Measurements from ENCODE around the gene SKOR2.

SKOR2 gene

GRCh38 chr18:47260120-47260923 lies 8.9 kb upstream of the SKOR2 start:
- DNase-seq: no peak

DNA sequence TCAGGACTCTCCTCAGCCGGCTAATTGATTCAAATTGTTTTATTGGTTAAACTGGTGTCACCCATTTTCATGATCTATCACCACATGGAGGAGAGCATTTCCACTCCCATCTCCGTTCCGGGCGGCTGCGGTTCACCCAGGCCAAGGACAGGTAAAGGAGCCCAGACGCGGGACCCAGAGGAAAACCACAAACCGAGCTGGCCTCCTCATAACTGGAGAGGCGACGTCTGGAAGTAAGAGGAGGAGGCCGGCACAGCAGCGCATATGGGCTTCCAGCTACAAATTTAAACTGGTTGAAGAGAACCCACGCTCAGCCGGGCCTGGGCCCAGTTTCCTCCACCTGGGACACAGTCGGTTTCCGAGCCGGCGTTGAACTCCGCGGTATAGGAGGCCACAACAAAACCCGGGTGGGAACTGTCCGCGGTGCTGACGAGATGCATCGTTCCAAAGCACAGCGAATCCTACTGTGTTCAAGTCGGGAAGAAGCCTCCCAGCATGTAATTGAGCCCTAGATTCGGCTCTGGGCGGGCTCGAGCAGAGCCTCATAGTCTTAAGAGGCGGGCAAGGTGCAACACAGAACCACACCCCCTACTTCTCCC lies 3.0 kb upstream of the SKOR2 start:
- DNase-seq: no peak

DNA sequence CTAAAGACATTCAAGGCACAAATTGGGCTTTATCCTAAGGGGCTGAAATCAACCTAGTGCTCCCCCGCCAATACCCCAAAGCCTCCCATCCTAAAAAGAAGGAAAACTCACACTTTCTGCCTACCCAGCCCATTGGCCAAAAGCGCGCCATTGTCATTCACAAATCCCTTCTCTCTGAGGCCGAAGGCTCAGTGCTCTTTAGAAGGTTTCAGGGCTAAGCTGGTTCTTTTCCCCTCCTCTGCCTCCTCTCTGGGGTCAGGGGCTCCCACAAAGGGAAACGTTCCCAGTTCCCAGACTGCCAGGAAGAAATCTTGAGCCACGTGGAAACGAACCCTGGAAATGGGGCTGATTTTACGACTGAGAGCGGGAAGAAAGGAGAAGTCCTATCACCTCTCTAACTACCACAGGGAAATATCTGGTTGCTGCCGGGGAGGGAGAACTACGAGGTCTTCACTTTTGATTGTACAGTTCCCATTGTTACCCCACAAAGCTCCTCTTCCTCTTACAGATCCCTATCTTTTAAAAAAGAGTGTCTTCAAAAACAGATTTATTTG lies 1.7 kb upstream of the SKOR2 start:
- no peak for DNase-seq

DNA sequence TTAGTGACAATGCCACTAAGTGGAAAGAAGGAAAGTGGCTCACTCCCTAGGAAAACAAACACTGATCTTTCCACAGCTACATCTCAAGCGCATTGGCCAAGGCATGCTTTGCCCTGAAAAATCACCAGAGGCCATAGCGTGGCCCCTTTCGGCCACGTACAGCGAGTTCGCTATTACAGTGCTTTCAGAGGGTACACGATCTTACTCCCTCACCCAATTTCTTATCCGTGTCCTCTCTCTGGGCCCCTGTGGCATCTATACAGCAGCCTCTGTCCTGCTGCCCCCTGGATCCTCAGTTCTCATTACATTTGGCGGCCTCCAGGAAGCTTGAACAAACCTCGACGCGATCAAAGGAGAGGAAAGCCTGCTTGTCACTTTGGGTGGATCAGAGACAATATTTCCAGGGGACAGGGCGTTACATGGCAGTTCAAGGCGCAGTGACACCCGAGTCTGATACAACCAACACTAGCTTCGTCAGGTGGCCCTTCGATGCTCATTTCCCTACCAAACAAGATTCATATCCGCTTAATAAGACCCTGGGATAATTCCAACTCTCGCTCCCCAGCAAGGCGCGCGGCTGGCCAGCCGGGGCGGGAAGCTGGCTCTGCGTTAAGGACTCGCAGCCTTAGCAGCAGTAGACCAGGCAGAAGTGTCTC lies 941 bp downstream of the SKOR2 start:
- DNase-seq: no peak

- no peak for DNase-seq
Measured at GRCh38 chr18:47249314-47249981, 2.0 kb downstream of the SKOR2 start.

- DNase-seq: no peak
Measured at GRCh38 chr18:47248604-47249313, 2.7 kb downstream of the SKOR2 start.

- DNase-seq: no peak
Measured at GRCh38 chr18:47248115-47248603, 3.3 kb downstream of the SKOR2 start.

GRCh38 chr18:47247416-47248114 lies 3.9 kb downstream of the SKOR2 start:
- DNase-seq: no peak

DNA sequence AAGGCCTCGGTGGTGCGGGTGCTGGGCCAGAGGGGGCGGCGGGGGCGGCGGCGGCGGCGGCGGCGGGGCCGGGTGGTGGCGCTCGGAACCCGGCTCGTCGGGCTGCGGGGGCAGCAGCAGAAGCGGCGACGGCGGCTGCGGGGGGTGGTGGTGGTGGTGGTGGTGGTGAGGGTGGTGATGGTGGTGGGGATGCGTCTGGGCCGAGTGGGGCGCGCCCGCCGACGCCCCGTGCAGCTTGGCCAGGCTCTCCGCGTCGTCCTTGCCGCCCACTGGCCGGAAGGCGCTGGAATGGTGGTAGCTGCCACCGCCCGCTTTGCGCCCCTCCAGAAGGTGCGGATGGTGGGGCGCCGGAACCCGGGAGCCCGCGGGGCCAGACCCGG lies 4.4 kb downstream of the SKOR2 start:
- DNase-seq: no peak

GRCh38 chr18:47246027-47246971 lies 5.2 kb downstream of the SKOR2 start:
- no peak for DNase-seq

GRCh38 chr18:47244086-47244485 lies 7.4 kb downstream of the SKOR2 start:
- DNase-seq: no peak

GRCh38 chr18:47235096-47235495 lies 16.4 kb downstream of the SKOR2 start:
- DNase-seq: no peak

DNA sequence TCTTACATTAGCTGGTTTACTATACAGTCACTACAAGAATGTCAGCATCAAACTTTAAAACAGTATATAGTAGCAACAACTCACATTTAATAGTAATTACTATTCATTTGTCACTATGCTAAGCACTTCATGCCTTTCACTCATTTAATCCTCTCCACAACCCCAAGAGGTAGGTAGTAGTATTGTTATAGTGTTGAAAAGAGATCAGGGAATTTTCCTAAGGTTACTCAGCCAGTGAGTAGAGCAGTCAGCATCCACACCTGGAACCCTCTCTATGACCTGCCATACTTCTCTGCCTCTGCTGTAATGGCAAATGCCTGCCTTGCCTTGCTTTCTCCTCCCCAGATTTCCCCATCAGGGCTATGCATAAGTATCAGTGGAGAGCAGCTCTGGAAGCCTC lies 24.8 kb downstream of the SKOR2 start:
- no peak for DNase-seq

- DNase-seq: no peak
Measured at GRCh38 chr18:47215554-47216138, 35.8 kb downstream of the SKOR2 start.

DNA sequence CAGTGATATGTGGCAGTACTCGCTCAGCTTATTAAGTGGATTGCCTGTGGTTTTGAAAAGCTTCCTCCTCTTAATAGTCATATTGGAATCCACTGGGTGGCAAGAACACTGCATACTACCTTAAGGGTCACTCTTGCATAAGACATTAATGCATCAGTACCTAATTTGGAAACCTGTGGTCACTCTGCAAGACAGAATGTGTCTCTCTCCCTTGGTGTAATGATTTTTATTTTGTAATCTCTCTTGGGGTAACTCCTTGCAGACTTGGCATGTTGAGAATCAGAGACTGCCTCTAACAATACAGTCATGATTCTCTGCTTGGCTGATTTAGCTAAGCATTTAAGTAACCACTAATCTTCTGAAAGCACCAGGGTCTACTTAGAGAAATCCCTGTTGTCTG lies 42.3 kb downstream of the SKOR2 start:
- DNase-seq: no peak

DNA sequence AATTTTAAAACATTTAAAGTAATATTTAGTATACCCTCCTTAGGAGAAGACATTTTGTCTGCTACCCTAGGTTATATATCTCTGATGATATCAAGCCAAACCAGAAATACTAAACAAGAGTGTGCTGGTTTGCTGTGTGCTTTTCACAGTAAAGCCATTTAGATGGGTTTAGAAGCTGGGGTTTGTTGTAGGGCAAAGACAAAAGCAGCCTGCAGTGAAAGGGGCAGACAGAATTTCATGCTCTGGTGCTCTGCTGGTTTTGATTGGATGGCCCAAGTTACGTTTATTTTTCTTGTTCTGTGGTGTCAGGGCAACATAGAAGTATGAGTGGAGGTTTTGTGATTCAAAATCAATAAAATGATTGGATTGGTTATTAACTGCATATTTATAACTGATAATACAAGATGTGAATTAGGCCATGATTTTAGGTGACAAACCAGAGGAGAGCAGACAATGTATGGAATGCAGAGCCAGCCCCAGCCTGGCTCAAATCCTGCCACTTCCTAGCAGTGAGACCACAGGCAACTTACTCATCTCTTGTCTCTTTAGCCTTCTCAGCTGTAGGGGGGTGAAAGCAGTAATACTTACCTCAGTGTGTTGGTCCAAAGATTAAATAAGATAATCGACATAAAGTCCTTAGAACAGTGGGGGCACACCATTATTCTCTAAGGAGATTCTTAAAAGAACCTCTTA lies 44.4 kb downstream of the SKOR2 start:
- no peak for DNase-seq

GRCh38 chr18:47204908-47205522 lies 46.4 kb downstream of the SKOR2 start:
- no peak for DNase-seq

DNA sequence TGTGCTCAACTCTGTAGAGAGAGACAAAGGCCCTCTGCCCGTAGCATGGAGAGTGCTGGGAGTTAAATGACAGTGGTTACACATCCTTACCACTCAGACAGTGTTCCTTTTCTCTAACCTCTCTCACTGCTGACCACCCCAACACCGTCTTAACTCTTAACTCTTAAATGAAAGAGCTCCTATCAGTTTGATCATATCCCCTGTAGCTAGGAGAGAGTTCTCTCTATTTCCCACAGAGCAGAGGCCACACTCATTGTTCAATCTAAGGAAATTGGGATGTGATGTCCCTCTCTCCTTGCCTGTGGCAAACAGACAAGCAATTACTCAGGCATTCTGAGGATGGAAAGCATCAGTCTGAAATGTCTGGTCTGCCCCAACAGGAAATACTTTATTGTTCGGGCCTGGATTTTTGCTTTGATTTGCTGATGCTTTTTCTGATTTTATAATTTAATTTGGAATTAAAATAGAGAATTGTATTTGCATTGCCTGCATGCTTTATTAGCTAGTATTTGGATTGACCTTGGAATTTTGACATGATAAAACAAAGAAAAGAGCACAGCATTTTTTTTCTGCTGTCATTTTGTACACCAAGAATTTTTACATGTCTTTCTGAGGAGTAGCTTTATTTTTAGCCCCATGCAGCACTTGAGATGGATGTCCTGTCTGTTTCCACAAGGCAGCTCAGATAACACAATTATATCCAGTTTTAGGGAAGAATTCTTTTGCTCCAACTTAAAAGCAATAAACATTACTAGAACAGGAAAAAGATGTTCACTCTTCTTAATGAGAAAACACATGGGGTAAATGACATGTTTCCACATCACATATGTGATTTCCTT lies 47.6 kb downstream of the SKOR2 start:
- DNase-seq: no peak

All from activated effector memory CD4-positive, alpha-beta T cell treated with Interleukin-2 at 50 U/mL for 16 hours (primary cell).